GM12878 (cell line): ENCODE measurements around the gene TXNDC5. TPM values are rescaled to one million over a fixed set of nuclear protein-coding genes. Genes with fewer than 3 reads are reported as not detected.
A peak's percentile ranks its signal among the peaks of the same experiment; 100 is the strongest.

Experiments used
- BCL11A ChIP-seq: IDR thresholded peaks from 2 replicates; pipeline ENCODE4 v1.6.1; 2011; ENCODE audit warnings: low read depth, low read length
- BRCA1 ChIP-seq: IDR thresholded peaks from 2 replicates; pipeline ENCODE4 v1.6.1; 2011; ENCODE audit warnings: low read depth, low read length, improper control_type of control experiment
- IRF4 ChIP-seq: IDR thresholded peaks from 2 replicates; pipeline ENCODE4 v1.6.1; 2011; ENCODE audit warnings: low read depth, low read length
- JUNB ChIP-seq: IDR thresholded peaks from 2 replicates; pipeline ENCODE4 v1.6.1; 2016; ENCODE audit warnings: antibody characterized with exemption, mild to moderate bottlenecking
- JUND ChIP-seq: IDR thresholded peaks from 2 replicates; pipeline ENCODE4 v1.6.1; 2012; ENCODE audit warnings: low read depth, mild to moderate bottlenecking, low read length, improper control_type of control experiment, moderate library complexity
- KAT2A ChIP-seq: conservative IDR thresholded peaks from 2 replicates; pipeline ENCODE4 v1.6.1; 2011; ENCODE audit warnings: low read depth, low read length; ENCODE audit not compliant: control insufficient read depth
- MEF2A ChIP-seq: IDR thresholded peaks from 2 replicates; pipeline ENCODE4 v1.6.1; 2011; ENCODE audit warnings: low read depth, mild to moderate bottlenecking, low read length, moderate library complexity; ENCODE audit not compliant: insufficient read depth
- MLLT1 ChIP-seq: fragments of 450-650 bp; IDR thresholded peaks from 2 replicates; pipeline ENCODE4 v1.6.1; 2016; ENCODE audit warnings: mild to moderate bottlenecking
- NFIC ChIP-seq: IDR thresholded peaks from 2 replicates; pipeline ENCODE4 v1.6.1; 2012; ENCODE audit warnings: low read depth, mild to moderate bottlenecking, inconsistent platforms, low read length, moderate library complexity
- PKNOX1 ChIP-seq: fragments of 450-650 bp; IDR thresholded peaks from 2 replicates; pipeline ENCODE4 v1.6.1; 2016; ENCODE audit warnings: mild to moderate bottlenecking
- POLR2A ChIP-seq: IDR thresholded peaks from 2 replicates; pipeline ENCODE4 v1.6.1; 2011; ENCODE audit warnings: low read depth, mild to moderate bottlenecking, low read length
- RAD51 ChIP-seq: fragments of 450-650 bp; IDR thresholded peaks from 2 replicates; pipeline ENCODE4 v1.6.1; 2016; ENCODE audit warnings: moderate library complexity, mild to moderate bottlenecking, inconsistent platforms
- SIN3A ChIP-seq: IDR thresholded peaks from 2 replicates; pipeline ENCODE4 v1.6.1; 2012; ENCODE audit warnings: low read depth, low read length, improper control_type of control experiment
- SMAD1 ChIP-seq: fragments of 450-650 bp; IDR thresholded peaks from 2 replicates; pipeline ENCODE4 v1.6.1; 2018; ENCODE audit warnings: mild to moderate bottlenecking, low read depth; ENCODE audit not compliant: partially characterized antibody
- TAF1 ChIP-seq: IDR thresholded peaks from 2 replicates; pipeline ENCODE4 v1.6.1; 2011; ENCODE audit warnings: mild to moderate bottlenecking, low read depth, low read length, borderline replicate concordance
- TARDBP ChIP-seq: IDR thresholded peaks from 2 replicates; pipeline ENCODE4 v1.6.1; 2016; ENCODE audit warnings: borderline replicate concordance
- YY1 ChIP-seq: IDR thresholded peaks from 2 replicates; pipeline ENCODE4 v1.6.1; 2011; ENCODE audit warnings: low read depth, mild to moderate bottlenecking, low read length
- ZBTB4 ChIP-seq: fragments of 450-650 bp; formaldehyde crosslinking; IDR thresholded peaks from 2 replicates; pipeline ENCODE4 v1.4.0; 2022; ENCODE audit warnings: mild to moderate bottlenecking, moderate library complexity
- ZNF622 ChIP-seq: fragments of 450-650 bp; IDR thresholded peaks from 2 replicates; pipeline ENCODE4 v1.6.1; 2017; ENCODE audit warnings: mild to moderate bottlenecking, inconsistent platforms
- ZNF687 ChIP-seq: fragments of 450-650 bp; IDR thresholded peaks from 2 replicates; pipeline ENCODE4 v1.6.1; 2017; ENCODE audit warnings: mild to moderate bottlenecking, moderate library complexity
- ZZZ3 ChIP-seq: IDR thresholded peaks from 2 replicates; pipeline ENCODE4 v1.6.1; 2011; ENCODE audit warnings: low read depth; ENCODE audit not compliant: control insufficient read depth, insufficient read length
- polyA plus RNA-seq, 11 experiments: library from polyadenylated mRNA; depleted of rRNA in 4 of 11; unstranded in 6 of 11; stranded (reverse) in 5 of 11; fragments of >200 nt; fragmentation: Nextera tagmentation in 4 of 11; fragmentation: Illumina TruSeq in 1 of 11; extraction: Ambion mirVana in 4 of 11; extraction: Trizol in 1 of 11; gene quantifications; 1 replicate in 1 of 11; 2 replicates in 10 of 11; pipeline versions ENCODE4 v1.2.1 to v1.2.3, GENCODE V29; 2011 to 2016; ENCODE audit warnings: inconsistent platforms in 2 of 11, missing spikeins in 2 of 11, low read depth in 1 of 11
- total RNA-seq, 4 experiments: library from RNA; depleted of rRNA in 3 of 4; stranded (reverse); fragments of >200 nt in 3 of 4; fragmentation: Illumina TruSeq in 1 of 4; extraction: Trizol in 1 of 4; gene quantifications; 2 replicates each; pipeline versions ENCODE4 v1.2.1 to v1.2.3, GENCODE V29; 2013 to 2021

TXNDC5 gene
- total and polyA plus RNA-seq, 10 of the 15 experiments (the other 5 are each of a cell fraction or from before 2014, with no cell fraction given): 7.2 to 181 (median 132) TPM

GRCh38 chr6:7910654-7911344, at the start of gene TXNDC5 (continued):
- TF ChIP-seq ZBTB4 (CRISPR knock-in tag): no peak
- TF ChIP-seq MLLT1: no peak
- TF ChIP-seq IRF4: no peak
- no peak for TF ChIP-seq RAD51
- no peak for TF ChIP-seq JUNB
- TF ChIP-seq JUND: no peak
- no peak for TF ChIP-seq MEF2A
- TF ChIP-seq SMAD1: no peak
- TF ChIP-seq PKNOX1: no peak
- peak; percentile 74 for TF ChIP-seq POLR2A
- peak; percentile 73; the same call in 1 of the 2 replicates for TF ChIP-seq TAF1
- TF ChIP-seq BRCA1: no peak
- no peak for TF ChIP-seq SIN3A
- TF ChIP-seq BCL11A: no peak
- TF ChIP-seq ZNF622: no peak
- TF ChIP-seq NFIC: no peak
- no peak for TF ChIP-seq ZZZ3
- no peak for TF ChIP-seq KAT2A
- TF ChIP-seq YY1: peak; percentile 37; the same call in 1 of the 2 replicates
- no peak for TF ChIP-seq TARDBP
- TF ChIP-seq ZNF687: no peak
